ENCODE data around the gene ANKRD63.

The ANKRD63 gene, protein sequence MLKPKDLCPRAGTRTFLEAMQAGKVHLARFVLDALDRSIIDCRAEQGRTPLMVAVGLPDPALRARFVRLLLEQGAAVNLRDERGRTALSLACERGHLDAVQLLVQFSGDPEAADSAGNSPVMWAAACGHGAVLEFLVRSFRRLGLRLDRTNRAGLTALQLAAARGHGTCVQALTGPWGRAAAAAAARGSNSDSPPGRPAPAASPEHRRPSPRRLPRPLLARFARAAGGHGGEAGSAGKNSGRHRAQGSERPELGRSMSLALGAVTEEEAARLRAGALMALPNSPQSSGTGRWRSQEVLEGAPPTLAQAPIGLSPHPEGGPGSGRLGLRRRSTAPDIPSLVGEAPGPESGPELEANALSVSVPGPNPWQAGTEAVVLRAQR

DNA sequence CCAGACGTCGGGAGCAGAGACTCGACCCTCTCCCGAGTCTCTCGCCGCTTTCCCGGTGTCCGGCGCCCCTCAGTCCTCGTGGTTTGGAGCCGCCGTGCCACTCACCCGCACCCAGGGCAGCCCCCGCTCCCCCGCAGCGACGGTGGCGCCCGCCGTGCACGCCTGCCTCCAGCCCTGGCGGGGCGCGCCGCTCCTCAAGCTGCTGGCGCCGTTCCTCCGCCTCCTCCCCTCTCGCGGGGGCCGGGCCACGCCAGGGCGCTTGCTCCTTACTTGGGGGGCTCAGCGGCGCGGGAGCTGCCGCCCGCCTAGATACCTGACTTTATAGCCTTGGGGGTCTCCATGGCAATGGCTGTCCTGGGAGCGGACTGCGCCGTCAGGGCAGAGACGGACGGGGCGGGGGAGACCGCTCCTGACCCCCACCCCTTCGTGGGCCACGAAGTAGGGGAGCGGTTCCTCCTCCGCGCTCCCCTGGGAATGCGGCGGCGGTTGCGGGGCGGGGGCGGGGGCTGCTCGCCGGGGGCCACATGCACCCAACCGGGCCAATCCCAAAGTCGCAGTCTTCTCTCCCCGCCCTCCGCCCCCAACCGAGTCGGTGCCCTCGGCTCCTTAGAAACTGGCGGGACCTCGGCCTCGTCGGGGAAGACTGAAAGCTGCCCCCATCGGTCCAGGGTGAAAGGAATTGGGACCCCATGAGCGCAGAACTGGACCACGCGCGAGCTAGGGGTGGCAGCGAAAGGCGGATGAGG lies at the start of gene ANKRD63:
Gene ANKRD63, minus strand, starts transcription at position 196 of the 746 bp plus-strand sequence. CDS start 478 bp downstream, outside the sequence.
- DNase-seq, result peak; percentile 38 to 48

DNA sequence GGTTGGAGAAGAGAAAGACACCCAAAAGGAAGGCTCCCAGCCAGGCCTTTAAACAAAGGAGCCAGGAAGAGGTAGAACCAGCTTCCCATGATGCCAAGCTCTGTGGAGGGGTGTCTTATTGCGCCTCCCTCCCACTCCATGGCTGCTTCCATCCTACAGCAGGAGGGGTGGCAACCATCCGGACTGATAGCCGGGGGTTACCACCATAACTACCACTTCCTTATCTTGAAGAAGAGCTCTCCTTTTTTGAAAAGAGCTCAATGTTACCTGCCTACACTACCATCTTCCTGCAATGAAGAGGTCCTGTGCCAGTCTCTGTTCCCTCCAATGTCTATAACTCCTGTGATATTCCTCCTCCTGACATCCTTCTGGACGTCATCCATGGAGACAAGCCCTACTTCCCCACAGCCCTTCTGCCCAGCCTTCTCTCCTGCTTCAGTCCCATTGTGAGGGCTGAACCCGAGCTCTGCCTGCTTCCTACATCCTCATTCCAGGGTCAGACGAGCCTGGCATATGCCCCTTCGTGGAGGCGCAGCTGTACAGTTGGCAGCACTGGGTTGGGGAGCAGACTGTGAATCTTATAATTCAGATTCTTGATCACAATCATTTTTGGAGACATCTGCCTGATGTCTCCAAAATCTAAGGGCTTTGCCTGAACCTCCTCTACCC lies 49.4 kb upstream of the ANKRD63 start:
- no peak for DNase-seq

DNA sequence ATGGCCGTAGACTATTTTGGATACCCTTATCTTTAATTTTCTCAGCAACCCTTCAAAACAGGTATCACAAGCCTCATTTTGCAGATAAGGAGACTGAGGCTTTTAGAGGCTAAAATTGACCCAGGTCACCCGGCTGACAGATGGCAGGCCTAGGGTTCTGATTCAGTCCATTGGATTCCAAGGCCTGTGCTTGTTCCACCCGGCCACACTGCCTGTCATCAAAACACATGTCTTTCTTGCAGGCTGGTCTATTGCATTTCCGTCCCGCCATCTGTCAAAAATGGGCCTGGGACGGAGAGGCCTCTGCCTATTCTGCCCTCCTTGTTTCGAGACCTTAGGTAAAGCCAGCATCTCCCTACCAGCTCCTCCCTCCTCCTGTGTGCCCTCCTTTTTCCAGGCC lies 48.8 kb upstream of the ANKRD63 start:
- DNase-seq, result no peak

DNA sequence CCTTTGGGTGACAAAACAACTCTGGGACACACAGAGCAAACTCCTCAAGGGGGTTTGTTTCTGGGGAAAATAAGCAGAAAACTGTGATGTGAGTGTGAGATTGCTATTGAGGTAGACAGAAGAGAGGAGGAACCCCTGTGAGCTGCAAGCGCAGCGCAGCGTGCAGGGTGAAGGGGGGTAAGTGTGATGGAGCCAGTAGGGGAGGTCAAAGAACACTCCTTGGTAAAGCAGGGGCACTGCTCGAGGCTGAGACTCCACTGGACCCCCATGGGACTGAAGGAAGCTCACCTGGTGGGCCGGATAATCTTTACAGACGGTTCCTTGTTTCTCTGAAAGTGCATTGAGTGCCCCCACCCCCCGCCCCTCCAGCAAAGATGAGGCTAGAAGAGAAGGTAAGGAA lies 48.2 kb upstream of the ANKRD63 start:
- DNase-seq, result no peak

DNA sequence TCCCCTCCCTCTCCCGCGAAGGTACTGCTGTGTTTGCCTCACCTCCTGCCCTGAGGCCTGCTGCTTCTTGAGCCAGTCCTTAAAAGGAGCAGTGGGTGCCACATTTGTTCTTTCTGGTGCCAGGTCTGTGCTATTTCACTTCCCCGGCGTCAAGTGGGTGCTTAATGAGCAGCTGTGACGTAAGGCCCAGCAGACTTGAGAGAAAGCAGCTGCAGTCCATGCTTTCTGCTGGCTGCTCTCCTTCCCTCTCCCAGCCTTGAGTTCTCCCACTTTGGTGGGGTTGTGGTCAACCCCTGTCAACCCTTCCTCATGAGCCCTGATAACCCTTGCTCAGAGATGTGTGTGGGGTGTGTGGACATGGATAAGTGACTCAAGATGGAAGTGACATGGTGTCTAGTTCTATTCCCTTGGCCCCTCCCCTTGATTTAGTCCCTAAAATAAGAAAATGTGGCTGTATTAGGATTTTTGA lies 47.5 kb upstream of the ANKRD63 start:
- DNase-seq, result no peak

DNA sequence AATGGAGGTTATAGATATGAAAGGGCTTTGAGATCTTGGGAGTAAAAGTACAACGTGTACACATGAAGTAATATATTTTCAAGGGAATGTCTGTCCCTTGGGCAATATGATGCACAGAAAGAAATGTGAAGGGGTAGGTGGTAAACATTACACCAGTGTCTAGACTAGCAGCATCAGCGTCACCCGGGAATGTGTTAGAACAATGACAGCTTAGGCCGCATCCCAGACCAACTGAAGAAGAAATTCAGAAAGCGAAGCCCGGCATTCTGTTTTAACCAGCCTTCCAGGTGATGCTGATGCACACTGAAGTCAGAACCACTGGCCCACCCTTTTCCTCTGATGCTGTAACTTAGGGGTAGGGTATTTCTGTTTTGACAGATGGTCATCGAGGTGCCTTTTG lies 46.9 kb upstream of the ANKRD63 start:
- no peak for DNase-seq

DNA sequence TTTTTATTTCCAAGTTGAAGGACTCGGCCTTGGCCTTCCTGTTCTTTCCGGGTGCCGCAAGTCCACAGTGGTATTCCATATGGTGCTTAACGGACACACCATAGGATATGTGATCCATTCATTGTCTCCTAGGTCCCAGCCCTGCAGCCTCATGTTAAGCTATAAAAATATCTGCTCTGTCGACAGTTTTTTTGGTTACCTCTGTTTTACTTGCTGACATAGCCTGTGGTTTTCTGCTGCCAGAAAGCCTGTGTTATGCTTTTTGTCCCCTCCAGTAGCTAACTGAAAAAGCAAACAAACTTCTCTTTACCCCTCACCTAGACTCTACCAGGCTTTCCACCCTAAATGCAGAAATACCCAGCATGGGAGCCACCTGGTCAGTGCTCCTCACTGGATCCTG lies 45.9 kb upstream of the ANKRD63 start:
- DNase-seq, result no peak

DNA sequence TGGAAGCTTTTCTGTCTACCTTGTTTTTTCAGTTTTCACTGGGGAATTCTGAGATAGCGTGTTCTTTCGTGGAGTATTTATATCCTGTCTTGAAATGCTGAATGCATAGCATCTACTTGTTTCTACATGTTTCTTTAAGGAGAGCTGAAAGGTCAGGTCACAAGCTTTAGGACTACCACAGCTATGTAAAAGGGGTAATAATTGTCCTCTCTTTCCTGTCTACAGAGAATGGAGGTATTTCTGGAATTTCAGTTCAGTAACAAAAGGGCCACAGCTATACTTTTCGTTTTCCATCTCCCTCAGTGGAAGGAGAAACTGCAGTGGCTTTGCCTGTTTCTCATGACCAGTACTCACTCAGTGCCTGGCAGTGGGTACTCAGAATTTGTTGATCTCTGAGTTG lies 45.3 kb upstream of the ANKRD63 start:
- no peak for DNase-seq

DNA sequence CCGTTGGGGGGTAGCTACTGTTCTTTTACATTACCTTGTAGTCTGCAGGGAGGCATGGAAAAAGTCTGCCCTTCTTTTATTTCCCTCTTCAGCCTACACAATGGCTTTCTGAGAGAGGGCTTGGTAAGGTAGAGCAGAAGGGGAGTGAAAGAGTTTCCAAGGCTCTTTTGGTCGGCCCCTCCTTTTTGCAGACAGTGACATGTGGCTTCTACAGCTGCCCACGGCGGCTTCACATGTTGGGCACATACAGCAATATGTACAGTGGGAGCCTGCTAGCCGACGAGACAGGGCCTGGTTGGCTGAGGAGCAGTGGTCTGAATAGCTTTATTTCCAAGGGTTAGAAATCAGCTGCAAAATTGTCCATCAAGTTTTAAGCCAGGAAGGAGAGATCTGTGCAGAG lies 44.6 kb upstream of the ANKRD63 start:
- no peak for DNase-seq

DNA sequence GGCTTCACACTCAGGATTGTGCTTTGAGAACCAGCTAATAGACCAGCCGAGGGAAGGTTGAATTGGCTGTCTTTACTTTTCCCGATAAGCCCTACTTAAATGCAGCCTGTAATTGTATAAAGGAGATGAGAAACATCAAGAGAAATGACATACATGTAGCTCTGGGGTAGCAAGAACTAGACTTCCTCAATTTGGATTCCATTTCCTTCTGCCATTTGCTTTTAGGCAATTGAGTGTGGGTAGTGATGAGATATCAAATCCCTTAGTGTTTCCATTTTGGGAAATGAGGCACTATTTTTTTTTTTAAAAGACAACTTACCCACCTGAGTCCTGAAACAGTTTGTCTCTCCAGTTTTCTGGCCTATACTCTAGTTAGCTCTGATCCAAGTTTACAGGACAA lies 42.8 kb upstream of the ANKRD63 start:
- DNase-seq, result no peak

DNA sequence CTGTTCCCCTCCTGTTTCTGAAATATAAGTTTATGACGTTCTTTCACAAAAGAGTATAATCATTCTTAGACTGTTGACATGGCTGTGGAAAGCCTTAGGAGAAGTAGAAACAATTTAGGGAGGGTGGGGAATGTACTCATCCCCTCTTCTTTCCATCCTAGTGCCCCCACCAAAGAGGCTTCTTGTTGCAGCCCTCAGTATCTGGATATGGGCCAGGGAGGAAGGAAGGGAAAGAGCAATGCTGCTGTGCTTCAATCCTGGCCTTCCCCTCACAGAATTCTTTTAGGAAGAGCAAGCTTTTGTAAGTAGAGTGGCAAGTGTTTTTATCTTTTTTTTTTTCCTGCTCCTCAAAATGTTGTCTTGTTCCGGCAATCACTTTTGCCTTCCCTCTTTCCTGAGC lies 42.3 kb upstream of the ANKRD63 start:
- no peak for DNase-seq

DNA sequence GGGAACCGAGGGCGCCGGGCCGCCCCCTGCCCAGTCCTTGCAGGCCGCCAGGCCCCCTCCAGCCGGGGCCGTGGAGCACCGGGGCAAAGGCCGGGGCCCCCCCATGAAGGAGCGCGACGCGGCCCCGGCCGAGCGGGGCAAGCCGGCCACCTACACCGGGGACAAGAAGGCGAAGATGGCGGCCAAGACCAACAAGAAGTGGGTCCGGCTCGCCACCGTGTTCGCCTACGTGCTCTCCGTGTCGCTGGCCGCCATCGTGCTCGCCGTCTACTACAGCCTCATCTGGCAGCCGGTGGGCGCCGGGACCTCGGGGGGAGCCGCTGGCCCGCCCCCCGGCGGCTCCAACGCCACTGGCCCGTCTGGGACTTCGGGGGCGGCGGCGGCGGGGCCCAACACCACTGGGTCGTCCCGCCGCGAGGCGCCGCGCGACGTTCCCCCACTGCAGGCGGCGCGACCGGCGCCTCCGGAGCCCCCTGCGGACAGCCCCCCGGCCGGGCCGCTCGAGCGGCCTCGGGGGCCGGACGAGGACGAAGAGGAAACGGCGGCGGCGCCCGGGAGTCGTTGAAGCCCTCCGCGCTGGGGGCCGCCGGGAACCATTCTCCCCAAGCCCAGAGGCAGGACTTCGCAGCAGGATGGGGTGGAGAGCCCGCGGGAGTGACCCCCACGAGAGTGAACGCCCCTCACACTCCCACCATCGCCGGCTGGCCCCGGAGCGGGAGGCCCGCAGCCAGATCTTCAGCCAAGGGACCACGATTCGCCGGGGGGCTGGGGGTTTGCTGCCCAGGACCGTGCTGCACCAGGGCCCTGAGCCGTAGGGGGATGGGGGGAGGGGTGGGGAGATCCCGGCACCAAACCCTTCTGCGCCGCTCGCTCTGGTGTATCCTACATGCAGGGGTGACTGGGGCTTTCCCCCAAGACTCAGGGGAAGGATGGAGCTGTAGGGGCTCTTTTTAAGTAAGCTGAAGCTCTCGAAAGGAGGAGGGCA lies 41.4 kb upstream of the ANKRD63 start:
- peak; percentile 34 to 48 for DNase-seq

DNA sequence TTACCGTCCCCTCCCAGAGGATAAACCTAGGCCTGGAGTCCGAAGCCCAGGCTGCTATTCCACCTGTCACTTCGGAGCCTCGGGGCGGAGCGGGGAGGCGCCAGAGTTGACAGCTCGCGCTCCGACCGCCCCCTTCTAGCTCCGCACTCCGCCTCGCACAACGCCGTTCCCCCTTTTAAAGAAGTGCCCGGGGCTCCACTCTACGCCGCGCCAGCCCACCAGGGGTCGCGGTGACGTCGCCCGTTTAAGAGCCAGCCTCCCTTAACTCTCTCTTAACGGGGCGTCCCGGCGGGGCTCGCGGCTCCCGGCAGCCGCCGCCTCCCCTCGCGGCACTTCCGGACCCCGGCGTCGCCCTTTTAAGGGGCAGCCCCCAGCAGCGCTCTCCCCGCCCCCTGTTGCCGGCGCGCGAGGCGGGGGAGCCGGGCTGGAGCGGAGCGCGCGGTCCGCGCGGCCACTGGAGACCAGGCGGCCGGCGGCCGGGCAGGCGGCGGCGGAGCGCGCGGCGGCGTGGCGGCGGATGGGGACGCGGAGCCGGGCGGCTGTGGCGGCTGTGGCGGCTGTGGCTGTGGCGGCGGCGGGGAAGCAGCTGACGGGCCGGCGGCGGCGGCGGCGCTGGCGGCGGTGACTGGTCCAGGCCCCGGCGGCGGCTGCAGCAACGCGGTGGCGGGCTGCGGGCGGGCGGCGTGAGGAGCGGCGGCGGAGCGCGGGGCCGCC lies 40.5 kb upstream of the ANKRD63 start, which contains the start of gene INAFM2:
Gene INAFM2, plus strand, starts transcription at position 454 of the 714 bp plus-strand sequence. CDS start 364 bp downstream, outside the sequence.
- DNase-seq, result peak; percentile 88 to 89

DNA sequence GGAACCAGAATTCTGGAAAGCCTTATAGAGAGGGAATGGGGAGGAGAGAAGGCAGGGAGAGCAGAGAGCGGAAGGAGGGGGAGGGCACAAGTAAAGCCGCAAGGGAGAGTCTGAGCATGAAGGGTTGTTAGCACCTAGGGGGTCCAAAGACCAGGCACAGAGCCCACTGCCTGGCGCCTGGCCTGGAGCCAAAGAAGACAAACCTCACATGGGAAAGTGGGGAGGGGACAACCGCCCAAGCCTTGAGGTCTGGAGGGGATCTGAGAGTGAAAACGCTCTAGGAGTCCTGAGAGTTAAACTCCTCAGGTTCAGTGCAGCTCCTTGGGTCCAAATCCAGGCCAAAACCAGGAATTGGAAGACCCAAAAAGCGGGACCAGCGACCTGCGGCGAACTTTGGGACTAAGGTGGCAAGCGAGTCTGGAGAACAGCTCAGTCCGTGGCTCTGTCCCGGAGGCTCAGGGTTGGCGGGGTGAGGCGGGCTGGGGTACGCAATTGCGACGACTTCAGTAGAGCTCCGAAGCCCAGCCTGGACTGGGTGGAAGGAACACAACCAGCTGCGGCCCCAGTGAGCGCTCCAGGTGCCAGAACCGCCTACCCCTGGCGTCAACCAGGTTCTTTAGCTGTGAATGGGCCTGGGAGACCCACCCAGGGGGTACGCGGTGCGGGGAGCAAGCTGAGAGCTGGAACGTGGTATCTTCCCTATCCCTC lies 39.8 kb upstream of the ANKRD63 start:
- no peak for DNase-seq

DNA sequence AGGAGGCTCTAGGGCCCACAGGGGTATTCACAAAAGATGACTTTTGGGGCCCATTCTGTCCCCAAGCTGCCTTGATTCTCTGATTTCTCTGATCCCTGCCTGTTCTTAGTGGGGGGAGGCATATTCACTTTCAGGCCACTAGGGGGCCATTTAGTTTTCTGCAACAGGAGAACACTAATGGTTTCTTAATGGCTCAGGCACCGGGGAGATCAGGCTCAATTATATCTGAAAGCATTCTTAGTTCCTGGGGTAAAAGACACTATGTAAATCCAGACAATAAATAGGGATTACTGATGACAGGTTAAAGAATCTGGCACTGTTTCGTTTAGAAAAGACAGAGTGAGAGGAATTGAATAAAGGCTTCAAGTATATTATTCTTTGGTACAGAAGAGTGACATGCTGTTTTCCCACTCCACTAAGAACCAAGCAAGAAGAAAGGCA lies 38.1 kb upstream of the ANKRD63 start:
- peak; percentile 42 to 61 for DNase-seq

DNA sequence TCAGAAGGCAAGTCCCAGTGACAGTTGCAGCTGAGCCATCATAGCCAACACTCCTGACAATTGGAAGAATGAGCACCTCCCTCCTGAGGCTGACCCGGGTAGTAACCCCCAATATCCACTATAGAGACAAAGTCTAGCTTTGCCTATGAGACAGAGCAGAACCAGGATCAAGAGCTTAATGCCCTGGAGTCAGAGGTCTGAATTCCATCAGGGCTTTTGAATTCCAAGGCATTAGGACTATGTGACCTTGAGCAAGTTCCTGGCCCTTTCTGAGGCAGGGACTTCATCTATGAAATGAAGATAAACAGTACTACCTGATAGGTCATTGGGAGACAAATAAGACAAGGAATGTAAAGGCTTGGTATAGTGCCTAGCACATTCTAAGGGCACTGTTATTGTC lies 37.5 kb upstream of the ANKRD63 start:
- DNase-seq, result no peak

DNA sequence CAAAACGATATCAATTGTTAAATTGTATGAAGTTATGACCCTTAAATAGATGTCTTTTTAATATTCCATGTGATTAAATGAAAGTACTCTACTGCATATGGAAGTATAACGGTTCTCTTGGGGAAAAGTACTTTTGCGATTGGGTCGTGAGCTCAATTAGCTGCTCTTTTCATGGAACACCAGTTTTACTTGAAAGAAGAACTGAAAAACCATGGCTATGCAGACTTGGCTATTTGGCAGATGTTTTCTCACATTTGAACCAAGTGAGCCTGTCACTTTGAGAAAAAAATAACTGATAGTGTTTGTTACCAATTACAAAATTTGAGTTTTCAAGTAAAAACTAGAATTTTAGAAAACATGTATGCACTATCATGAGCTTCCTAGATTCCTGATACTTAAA lies 34.7 kb upstream of the ANKRD63 start:
- no peak for DNase-seq

DNA sequence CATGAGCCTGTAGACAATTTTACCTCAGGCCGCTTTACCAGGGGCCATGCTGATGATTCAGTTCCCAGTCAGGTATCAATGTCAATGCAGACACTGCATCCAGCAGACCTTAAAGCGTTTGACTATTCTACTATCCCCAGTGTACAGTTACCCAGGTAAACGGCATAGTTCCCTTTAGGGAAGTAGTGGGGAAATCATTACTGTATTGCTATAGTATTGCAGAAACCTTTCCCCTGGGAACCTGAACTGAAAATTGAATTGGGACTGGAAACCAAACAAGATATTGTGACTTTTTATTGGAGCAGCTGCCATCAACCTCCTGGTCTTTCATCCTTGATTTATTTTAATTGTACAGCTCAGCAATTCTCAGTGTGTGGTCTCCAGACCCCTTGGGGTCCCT lies 34.1 kb upstream of the ANKRD63 start:
- no peak for DNase-seq

DNA sequence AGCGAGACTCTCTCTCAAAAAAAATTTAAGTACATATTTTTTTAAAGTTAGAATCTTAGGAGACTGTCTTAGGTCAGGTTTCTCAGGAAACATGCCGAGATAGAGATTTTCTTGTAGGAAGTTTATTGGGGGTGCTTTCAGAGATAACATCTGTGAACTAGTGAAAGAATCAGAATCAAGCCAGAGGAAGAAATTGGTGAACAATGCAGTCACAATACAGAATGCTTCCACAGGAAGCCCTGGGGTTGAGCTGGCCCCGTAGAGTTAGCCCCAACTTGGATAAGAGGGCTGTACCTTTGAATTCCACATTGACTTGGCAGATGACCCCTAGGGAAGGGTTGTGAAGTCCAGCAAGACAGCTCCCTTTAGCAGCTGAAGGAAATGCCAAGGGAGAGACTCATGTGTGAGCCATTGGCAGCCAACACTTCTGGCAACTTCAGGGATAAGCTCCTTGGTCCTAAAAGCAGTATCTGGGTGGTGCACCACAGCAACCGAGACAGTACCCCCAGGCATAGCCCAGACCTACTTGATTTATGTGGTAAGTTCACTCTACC lies 31.9 kb upstream of the ANKRD63 start:
- no peak for DNase-seq
